Measurements from ENCODE around the gene PODXL2. TPM values are rescaled to one million over a fixed set of nuclear protein-coding genes. Genes with fewer than 3 reads are reported as not detected.

The PODXL2 gene
- polyA plus RNA-seq, 3 donors = 47.4 to 53.8 (median 48.7) TPM

- DNase-seq (ENCODE audit: extremely low read depth in 1 of 11, low read depth in 9 of 11, low spot score in 4 of 11) = no peak
Measured at GRCh38 chr3:127616836-127617605, 12.0 kb upstream of the PODXL2 start.

- DNase-seq (ENCODE audit: extremely low read depth in 1 of 11, low read depth in 9 of 11, low spot score in 4 of 11) = no peak
Measured at GRCh38 chr3:127618891-127619290, 10.1 kb upstream of the PODXL2 start.

GRCh38 chr3:127620637-127621375 is 8.2 kb upstream of the PODXL2 start:
- DNase-seq (ENCODE audit: extremely low read depth in 1 of 11, low read depth in 9 of 11, low spot score in 4 of 11) = no peak

GRCh38 chr3:127622031-127622430 is 7.0 kb upstream of the PODXL2 start:
- no peak for DNase-seq (ENCODE audit: extremely low read depth in 1 of 11, low read depth in 9 of 11, low spot score in 4 of 11)

- no peak for DNase-seq (ENCODE audit: extremely low read depth in 1 of 11, low read depth in 9 of 11, low spot score in 4 of 11)
Measured at GRCh38 chr3:127622772-127623576, 6.0 kb upstream of the PODXL2 start.

GRCh38 chr3:127624063-127624462 is 4.9 kb upstream of the PODXL2 start:
- no peak for DNase-seq (ENCODE audit: extremely low read depth in 1 of 11, low read depth in 9 of 11, low spot score in 4 of 11)

- DNase-seq (ENCODE audit: extremely low read depth in 1 of 11, low read depth in 9 of 11, low spot score in 4 of 11) = no peak
Measured at GRCh38 chr3:127625821-127626220, 3.2 kb upstream of the PODXL2 start.

- no peak for DNase-seq (ENCODE audit: extremely low read depth in 1 of 11, low read depth in 9 of 11, low spot score in 4 of 11)
Measured at GRCh38 chr3:127628426-127628787, 578 bp upstream of the PODXL2 start.

- no peak for DNase-seq (ENCODE audit: extremely low read depth in 1 of 11, low read depth in 9 of 11, low spot score in 4 of 11)
Measured at GRCh38 chr3:127629467-127630403, 750 bp downstream of the PODXL2 start.

- DNase-seq (ENCODE audit: extremely low read depth in 1 of 11, low read depth in 9 of 11, low spot score in 4 of 11) = no peak
Measured at GRCh38 chr3:127630811-127631714, 2.1 kb downstream of the PODXL2 start.

- DNase-seq (ENCODE audit: extremely low read depth in 1 of 11, low read depth in 9 of 11, low spot score in 4 of 11) = no peak
Measured at GRCh38 chr3:127632035-127632820, 3.2 kb downstream of the PODXL2 start.

GRCh38 chr3:127634653-127635052 is 5.7 kb downstream of the PODXL2 start:
- DNase-seq (ENCODE audit: extremely low read depth in 1 of 11, low read depth in 9 of 11, low spot score in 4 of 11) = no peak

GRCh38 chr3:127637546-127637945 is 8.6 kb downstream of the PODXL2 start:
- no peak for DNase-seq (ENCODE audit: extremely low read depth in 1 of 11, low read depth in 9 of 11, low spot score in 4 of 11)

GRCh38 chr3:127637971-127638370 is 9.0 kb downstream of the PODXL2 start:
- no peak for DNase-seq (ENCODE audit: extremely low read depth in 1 of 11, low read depth in 9 of 11, low spot score in 4 of 11)

- DNase-seq (ENCODE audit: extremely low read depth in 1 of 11, low read depth in 9 of 11, low spot score in 4 of 11) = no peak
Measured at GRCh38 chr3:127639173-127640041, 10.4 kb downstream of the PODXL2 start.

GRCh38 chr3:127640042-127640355 is 11.0 kb downstream of the PODXL2 start:
- DNase-seq (ENCODE audit: extremely low read depth in 1 of 11, low read depth in 9 of 11, low spot score in 4 of 11) = no peak

Measured in renal cortex interstitium (tissue), 11 donors.